Measurements from ENCODE around the gene CCDC18.

DNA sequence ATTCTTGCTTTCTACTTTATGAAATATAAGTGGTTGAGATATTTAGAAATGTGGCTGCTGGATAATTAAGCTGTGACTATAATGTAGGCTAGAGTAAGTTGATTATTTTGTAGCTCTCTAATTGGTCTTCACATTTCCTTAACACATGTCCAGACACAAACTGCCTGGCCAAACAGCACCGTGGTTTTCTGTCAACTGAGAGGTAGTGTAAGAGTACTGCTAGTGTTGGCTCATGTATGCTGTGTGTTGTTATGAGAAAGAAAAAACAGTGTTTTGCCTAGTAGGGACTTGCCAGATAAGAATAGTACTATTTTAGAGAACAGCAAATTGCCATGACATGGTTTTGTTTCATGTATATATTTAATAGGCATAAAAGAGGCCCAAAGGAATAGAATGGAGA is 37.4 kb upstream of the CCDC18 start:
- TF ChIP-seq, protein P1, sequence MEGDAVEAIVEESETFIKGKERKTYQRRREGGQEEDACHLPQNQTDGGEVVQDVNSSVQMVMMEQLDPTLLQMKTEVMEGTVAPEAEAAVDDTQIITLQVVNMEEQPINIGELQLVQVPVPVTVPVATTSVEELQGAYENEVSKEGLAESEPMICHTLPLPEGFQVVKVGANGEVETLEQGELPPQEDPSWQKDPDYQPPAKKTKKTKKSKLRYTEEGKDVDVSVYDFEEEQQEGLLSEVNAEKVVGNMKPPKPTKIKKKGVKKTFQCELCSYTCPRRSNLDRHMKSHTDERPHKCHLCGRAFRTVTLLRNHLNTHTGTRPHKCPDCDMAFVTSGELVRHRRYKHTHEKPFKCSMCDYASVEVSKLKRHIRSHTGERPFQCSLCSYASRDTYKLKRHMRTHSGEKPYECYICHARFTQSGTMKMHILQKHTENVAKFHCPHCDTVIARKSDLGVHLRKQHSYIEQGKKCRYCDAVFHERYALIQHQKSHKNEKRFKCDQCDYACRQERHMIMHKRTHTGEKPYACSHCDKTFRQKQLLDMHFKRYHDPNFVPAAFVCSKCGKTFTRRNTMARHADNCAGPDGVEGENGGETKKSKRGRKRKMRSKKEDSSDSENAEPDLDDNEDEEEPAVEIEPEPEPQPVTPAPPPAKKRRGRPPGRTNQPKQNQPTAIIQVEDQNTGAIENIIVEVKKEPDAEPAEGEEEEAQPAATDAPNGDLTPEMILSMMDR (IDR thresholded peaks at IDR 0.05 in 8 of 11, conservative IDR thresholded peaks at IDR 0.05 in 3 of 11): no peak
- TF ChIP-seq POLR2A (IDR thresholded peaks at IDR 0.05): no peak

Data from spleen (tissue), 7 donors.